Adrenal gland (tissue), 12 donors: ENCODE results near the gene NOTCH3. TPM values are rescaled to one million over a fixed set of nuclear protein-coding genes. Genes with fewer than 3 reads are reported as not detected.

ENCODE experiments used
- DNase-seq, 7 donors: peaks; one replicate each; pipeline ENCODE4 v3.0.0-alpha.2; 2019 to 2020
- H3K27ac ChIP-seq, 5 donors: fragments of 200-600 bp; sonication (generic) in 4 of 5; 1 replicate in 3 of 5; 2 replicates in 2 of 5; pipeline versions ENCODE4 v1.5.1 to v1.8.0; 2016 to 2020; ENCODE audit warnings: mild to moderate bottlenecking in 1 of 5
- H3K27me3 ChIP-seq: fragments of 200-600 bp; 2 replicates; pipeline ENCODE4 v1.8.0; 2021
- H3K36me3 ChIP-seq, 2 donors: fragments of 200-600 bp; replicated peaks in 1 of 2; 1 replicate in 1 of 2; 2 replicates in 1 of 2; pipeline versions ENCODE4 v1.5.1 to v1.8.0; 2018 to 2022
- H3K4me1 ChIP-seq, 2 donors: fragments of 200-600 bp; replicated peaks in 1 of 2; 1 replicate in 1 of 2; 2 replicates in 1 of 2; pipeline versions ENCODE4 v1.5.1 to v1.8.0; 2018 to 2021
- H3K4me3 ChIP-seq, 4 donors: fragments of 200-600 bp; sonication (generic) in 3 of 4; one replicate each; pipeline ENCODE4 v1.5.1; 2016 to 2018
- H3K9me3 ChIP-seq, 3 donors: fragments of 200-600 bp; sonication (generic) in 1 of 3; replicated peaks in 1 of 3; 1 replicate in 2 of 3; 2 replicates in 1 of 3; pipeline versions ENCODE4 v1.5.1 to v1.8.0; 2016 to 2021
- CTCF ChIP-seq, 6 experiments: fragments of 450-650 bp in 4 of 6; fragments of 200-600 bp in 2 of 6; sonication (generic) in 1 of 6; IDR thresholded peaks; 1 replicate in 5 of 6; 2 replicates in 1 of 6; pipeline versions ENCODE4 v1.5.1 to v1.8.0; 2016 to 2021; ENCODE audit warnings: antibody characterized with exemption in 6 of 6, mild to moderate bottlenecking in 2 of 6, moderate library complexity in 1 of 6
- POLR2A ChIP-seq, 2 donors: fragments of 450-650 bp; IDR thresholded peaks; one replicate each; pipeline ENCODE4 v1.6.1; 2017; ENCODE audit warnings: antibody characterized with exemption in 2 of 2, mild to moderate bottlenecking in 2 of 2, moderate library complexity in 1 of 2
- WGBS, 4 donors: extraction: QIAGEN DNeasy Blood & Tissue Kit in 2 of 4; methylation state at CpG; one replicate each; pipeline versions ENCODE4 v1.1.5 to v1.1.7; 2013 to 2017; 5-methylcytosine and 5-hydroxymethylcytosine counted together
- intact Hi-C, 2 donors: fragments of 100-400 bp; cut with DNase I; formaldehyde crosslinking; loops; one replicate each; pipeline versions ENCODE4 v1.14.1 to v1.15.0; 2022 to 2023
- polyA plus RNA-seq, 3 donors: library from polyadenylated mRNA; stranded (reverse); fragments of 200-250 nt in 2 of 3; fragments of 350-450 nt in 1 of 3; fragmentation: Illumina TruSeq in 1 of 3; extraction: RNeasy Lipid Tissue Mini Kit (QIAGEN cat#74804) in 1 of 3; gene quantifications; one replicate each; pipeline ENCODE4 v1.2.3, GENCODE V29; 2013 to 2014
- total RNA-seq, 9 donors: library from RNA; depleted of rRNA in 4 of 9; stranded (reverse); fragments of >200 nt in 4 of 9; fragments of 120-200 nt in 1 of 9; fragmentation: NEBNext Ultra II Directional in 1 of 9; extraction: Animal tissue kit (Norgen Biotek cat#: 25700) in 1 of 9; gene quantifications; one replicate each; pipeline versions ENCODE4 v1.1.0 to v1.2.4, GENCODE V29; 2013 to 2023
- donor health status: healthy with polysubstance abuse.
- donor health status: Bipolar disorder and iron deficiency.
- donor health status: DM: yes; HTN: yes; CAD: no.
- donor health status: DM: no; HTN: no; CAD: no.
- donor health status: DM: no; HTN: no; CAD: no.
- donor health status: DM: yes; HTN: yes; CAD: no.

The NOTCH3 gene
- total and polyA plus RNA-seq, 12 donors, result 3.7 to 39.3 (median 12.8) TPM

GRCh38 chr19:15159251-15159650 is 41.5 kb downstream of the NOTCH3 start:
- no peak for DNase-seq
- no peaks in the 10 kb centered on the region for H3K4me1 ChIP-seq
- H3K27me3 ChIP-seq, result no peaks in the 10 kb centered on the region
- WGBS, 4 donors, result 57 to 65% (median 59%) methylated on average over 3 of the region's 3 CpGs
- H3K9me3 ChIP-seq, result no peaks in the 10 kb centered on the region
- H3K27ac ChIP-seq, result no peak overlapping the region
- H3K4me3 ChIP-seq, result no peak overlapping the region
- TF ChIP-seq POLR2A (IDR thresholded peaks at IDR 0.05), result no peak
- TF ChIP-seq CTCF (IDR thresholded peaks at IDR 0.05), result no peak
- intact Hi-C loops, result no loop called here
- no peaks in the 10 kb centered on the region for H3K36me3 ChIP-seq

- Histone ChIP-seq H3K9me3 (no peaks in the 10 kb centered on the region), H3K27me3 (no peaks in the 10 kb centered on the region), H3K36me3 (no peaks in the 10 kb centered on the region), H3K4me3 (no peak overlapping the region), H3K4me1 (no peaks in the 10 kb centered on the region), H3K27ac (no peak overlapping the region)
- TF ChIP-seq CTCF (IDR thresholded peaks at IDR 0.05) (no peak), POLR2A (IDR thresholded peaks at IDR 0.05) (no peak)
- WGBS, 4 donors, result 88 to 93% (median 90%) methylated on average over 4 of the region's 4 CpGs
- intact Hi-C loops, result no loop called here
- no peak for DNase-seq
Measured at GRCh38 chr19:15156391-15156790, 44.4 kb downstream of the NOTCH3 start.

- WGBS, 4 donors, result 81 to 88% (median 86%) methylated on average over 5 of the region's 5 CpGs
- H3K9me3 ChIP-seq, result no peaks in the 10 kb centered on the region
- H3K4me3 ChIP-seq, result no peak overlapping the region
- no peak for DNase-seq
- no peaks in the 10 kb centered on the region for H3K36me3 ChIP-seq
- no peaks in the 10 kb centered on the region for H3K4me1 ChIP-seq
- intact Hi-C loops, result no loop called here
- H3K27me3 ChIP-seq, result no peaks in the 10 kb centered on the region
- no peak overlapping the region for H3K27ac ChIP-seq
- TF ChIP-seq CTCF (IDR thresholded peaks at IDR 0.05) (no peak), POLR2A (IDR thresholded peaks at IDR 0.05) (no peak)
Measured at GRCh38 chr19:15155296-15155695, 45.5 kb downstream of the NOTCH3 start.

GRCh38 chr19:15154002-15154612 is 46.7 kb downstream of the NOTCH3 start:
- TF ChIP-seq CTCF (IDR thresholded peaks at IDR 0.05) (peak in 5 of 6 experiments; percentile 11 to 46 (median 32)), POLR2A (IDR thresholded peaks at IDR 0.05) (no peak)
- Histone ChIP-seq H3K4me1 (no peaks in the 10 kb centered on the region), H3K27ac (no peak overlapping the region), H3K4me3 (no peak overlapping the region), H3K9me3 (no peaks in the 10 kb centered on the region), H3K27me3 (no peaks in the 10 kb centered on the region), H3K36me3 (no peaks in the 10 kb centered on the region)
- 91 to 97% (median 95%) methylated on average over 3 of the region's 3 CpGs for WGBS, 4 donors
- intact Hi-C loops, result loop anchor here (5.0 kb wide), 1 partner anchor 62 kb away; no protein-coding TSS in a partner anchor
- peak in 2 of 7 donors; percentile 27 to 45 for DNase-seq
